GM19467 (cell line): ENCODE measurements around the gene GID4.

Source experiments
- ATAC-seq: cut with Tn5 transposase; IDR thresholded peaks from one replicate; pipeline ENCODE4 v1.9.1; 2021; ENCODE audit warnings: mild to moderate bottlenecking, moderate library complexity; ENCODE audit not compliant: unreplicated experiment

Gene GID4

DNA sequence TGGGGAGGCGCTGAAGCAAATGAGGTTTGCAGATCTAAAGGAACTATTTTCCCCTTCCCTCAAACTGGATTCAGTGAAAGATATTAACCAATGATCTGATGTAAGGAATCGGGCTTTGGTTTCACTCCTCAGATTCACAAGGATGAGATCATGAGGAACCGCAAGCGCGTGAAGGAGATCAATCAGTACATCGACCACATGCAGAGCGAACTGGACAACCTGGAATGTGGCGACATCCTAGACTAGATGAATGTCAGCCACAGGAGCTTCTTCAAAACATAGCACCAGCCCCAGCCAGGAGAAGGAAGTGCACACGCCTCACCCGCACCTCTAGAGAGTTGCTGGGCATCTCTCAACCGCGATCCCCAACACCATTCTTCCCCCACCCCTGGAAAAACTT is 22.8 kb upstream of the GID4 start:
- ATAC-seq: no peak

DNA sequence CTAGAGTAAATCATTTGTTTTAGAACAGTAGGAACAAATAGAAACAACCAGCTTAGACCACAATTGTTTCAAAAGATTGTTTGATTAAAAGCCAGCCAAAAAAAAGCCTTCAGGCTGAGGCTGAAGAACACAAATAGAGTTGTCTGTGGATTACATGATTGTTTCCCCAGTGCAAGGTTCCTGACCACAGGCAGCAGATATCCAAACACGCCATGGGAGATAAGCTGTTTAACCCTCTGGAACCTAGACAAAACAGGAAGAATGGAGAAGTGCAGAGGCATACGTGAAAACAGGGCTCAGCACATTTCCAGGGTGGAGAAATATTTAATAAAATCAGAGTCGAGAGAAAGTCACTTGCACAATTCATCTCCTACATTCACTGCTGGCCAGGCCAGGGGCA is 21.2 kb upstream of the GID4 start:
- ATAC-seq: no peak

DNA sequence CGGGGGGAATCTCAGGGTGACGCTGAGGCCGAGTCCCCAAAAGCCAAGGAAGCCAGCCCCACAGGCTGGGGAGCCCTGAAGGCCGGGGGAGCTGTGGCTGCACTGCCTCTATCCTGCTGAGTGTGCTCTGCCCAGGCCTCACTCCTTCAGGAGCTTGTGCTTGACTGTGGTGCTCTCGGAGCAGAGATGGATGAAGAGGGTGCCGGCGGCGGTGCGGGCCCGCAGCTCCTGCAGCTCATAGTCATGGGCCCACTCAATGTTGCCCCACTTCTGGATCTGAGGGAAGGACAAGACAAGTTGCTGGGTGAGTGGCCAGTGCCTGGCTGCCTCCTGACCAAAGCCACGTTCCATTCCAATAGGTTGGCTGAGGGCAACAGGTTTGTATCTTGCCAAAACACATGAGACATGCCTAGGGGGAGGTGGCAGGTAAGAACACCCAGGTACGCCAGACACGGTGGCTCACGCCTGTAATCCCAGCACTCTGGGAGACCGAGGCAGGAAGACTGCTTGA is 20.7 kb upstream of the GID4 start:
- ATAC-seq: no peak

DNA sequence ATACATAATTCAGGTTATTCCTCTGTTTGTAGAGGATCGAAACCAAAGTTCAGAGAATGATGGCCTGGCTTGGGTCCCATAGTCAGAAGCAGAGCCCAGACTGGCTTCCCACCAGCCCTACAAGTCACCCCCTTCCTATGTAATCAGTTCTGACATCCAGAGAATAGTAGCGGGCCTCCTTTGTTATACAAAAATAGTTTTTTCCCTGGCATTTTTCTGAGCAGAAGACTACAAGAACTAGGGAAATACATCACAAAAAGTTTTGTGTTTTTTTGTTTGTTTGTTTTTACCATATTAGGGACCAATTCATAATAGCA is 19.4 kb upstream of the GID4 start:
- no peak for ATAC-seq

DNA sequence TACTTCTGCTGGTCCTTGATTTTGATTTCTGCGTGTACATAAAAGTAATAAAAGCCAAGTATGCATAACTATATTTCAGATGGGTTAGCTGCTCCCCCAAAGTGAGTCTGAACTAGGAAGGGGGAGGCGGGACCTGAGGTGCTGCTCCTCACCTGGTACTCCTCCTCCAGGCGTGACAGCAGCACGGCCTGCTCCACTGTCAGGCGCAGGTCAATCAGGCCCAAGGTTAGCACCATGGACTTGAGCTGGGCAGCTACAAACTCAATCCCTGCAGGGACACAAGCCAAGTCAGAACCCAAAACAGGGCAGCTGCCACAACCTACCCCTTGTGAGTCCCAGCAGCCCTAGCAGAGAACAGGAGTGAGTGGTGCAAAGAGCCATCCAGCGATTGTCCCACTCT is 18.2 kb upstream of the GID4 start:
- no peak for ATAC-seq

DNA sequence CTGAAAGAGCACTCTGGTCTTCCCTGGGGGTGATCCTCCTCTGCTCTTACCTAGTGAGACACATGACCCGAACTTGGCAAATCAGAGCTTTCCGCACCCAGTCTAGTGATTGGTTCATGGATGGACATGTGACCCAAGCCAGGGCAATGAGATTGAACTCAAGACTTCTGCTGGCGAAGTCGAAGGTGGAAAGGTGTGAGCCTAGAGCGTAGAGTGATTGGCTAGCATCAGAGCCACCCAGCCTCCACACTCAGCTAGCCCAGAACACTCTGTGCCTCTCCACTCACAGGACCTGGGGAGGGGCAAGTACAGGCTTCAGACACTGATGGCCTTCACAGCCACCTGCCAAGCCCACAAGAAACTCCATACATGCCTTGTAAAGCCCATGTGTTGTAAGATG is 17.8 kb upstream of the GID4 start:
- no peak for ATAC-seq

DNA sequence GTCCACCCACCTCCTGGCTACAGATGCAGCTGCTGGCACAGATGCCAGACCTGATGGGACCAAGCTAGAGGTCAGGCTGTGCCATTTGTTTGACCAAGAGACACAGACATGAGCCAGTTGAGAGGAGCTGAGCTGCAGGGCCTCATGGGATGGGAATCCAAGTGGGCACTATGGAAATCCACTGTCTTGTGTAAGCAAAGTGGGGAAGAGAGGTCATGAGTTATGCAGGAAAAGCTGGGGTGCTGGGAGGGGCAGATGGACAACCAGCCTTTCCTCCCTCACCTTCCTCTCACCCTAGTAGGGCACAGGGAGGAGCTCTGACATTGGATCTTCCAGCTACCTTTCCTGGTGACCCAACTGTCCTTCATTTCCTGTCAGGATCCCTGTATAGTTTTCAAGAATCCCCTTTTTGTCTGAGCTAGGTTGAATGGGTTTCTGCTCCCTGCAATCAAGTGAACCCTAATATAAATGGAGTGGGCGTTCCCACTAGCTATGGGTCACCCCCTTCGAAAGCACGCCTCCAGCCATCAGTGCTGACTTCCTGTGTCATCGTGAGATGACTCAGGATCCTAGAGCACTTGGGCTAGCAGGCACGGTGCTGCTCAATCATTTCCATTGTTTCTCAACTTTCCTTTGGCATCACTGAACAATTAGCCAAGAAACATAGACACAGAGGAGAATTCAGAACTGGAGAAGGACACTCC is 13.8 kb upstream of the GID4 start:
- peak; percentile 67 for ATAC-seq

DNA sequence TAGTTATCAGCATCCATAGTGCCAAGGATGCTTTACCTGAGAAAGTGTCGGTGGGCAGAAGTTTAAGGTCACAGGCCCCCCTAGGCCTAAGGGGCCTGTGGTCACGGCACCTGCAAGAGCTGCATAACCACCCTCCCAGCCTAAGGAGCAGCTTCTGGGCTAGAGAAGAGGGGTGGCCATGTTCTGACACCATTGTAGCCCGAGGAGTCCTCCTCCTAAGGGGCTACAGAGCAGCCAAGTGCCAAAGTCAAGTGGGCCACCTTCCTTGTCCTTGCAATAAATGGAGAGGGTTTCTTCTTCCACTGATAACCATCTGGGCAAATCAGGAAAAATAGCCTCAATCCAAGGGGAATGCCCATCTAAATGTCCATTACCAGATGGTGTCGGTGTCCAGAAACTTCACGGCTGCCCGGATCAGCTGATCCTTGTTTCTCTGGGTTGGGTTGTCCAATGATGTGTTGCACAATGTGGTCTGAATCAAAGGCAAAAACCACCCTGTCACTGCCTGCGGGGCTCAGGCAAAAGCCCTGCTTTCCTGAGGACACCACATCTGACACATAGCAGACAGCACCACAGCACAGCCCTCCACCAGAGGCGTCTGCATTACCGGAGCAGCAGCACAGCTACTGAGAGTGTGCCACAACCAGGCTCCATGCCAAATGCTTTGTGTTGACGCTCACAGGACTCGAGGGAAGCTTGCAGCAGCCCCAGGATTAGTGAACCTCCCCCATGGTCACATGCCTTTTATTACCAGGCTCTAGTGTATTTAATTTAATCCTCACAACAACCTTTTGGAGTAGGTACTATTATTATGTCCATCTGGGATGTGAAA is 13.0 kb upstream of the GID4 start:
- ATAC-seq: peak; percentile 21

DNA sequence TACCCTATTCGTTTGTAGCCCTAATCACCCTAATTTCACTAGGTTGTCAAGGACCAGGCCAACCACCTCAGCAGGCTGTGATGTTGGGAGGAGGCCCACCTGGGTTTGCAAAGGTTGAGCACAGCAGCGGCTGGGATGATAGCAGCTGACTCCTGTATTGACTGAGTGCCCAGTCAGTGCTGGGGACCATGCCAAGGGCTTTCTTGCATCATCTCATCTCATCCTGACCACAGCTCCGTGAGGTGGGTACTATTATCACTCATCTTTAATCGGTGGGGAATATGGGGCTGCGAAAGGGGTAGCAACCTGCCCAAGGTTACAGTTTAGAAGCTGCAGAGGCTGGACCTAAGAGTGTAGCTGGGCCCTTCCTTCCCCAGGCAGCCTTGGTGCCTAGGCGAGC is 11.9 kb upstream of the GID4 start:
- no peak for ATAC-seq

DNA sequence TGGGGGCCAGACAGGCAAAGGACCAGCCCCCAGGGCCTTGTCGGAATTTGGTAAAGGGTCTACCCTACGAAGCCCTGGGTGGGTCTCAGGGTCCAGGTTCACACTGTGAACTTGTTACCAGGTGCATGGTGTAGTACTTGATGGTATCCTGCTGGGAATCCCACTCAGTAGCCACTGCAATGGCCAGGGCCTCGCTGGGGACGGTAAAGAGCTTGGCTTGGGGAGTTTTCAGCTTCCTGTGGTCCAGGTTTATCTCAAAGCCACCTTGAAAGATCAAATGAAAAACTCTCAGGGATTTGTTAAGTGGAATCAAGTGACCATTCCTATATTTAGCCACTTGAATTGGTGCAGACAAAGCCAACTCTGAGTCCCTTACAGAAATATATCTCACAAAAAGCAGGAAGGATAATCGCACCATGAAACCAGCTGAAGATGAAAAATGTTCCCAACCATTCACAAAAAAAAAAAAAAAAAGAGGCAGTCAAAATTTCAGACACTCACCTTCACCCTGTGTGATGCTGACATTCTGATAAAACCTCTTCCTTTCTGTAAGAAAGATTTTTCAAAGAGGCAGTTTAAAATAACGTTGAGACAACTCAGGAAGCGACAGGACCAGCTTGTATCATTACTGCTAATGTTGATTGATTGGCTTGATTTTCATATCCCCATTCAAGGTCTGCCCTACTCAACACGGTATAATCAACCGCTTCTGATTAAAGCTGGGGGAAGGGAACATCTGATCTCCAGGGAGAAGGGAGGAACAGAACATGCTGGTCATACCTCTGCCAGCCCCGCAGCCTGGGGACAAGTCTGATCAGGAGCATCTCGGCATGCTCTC is 10.9 kb upstream of the GID4 start:
- ATAC-seq: no peak

DNA sequence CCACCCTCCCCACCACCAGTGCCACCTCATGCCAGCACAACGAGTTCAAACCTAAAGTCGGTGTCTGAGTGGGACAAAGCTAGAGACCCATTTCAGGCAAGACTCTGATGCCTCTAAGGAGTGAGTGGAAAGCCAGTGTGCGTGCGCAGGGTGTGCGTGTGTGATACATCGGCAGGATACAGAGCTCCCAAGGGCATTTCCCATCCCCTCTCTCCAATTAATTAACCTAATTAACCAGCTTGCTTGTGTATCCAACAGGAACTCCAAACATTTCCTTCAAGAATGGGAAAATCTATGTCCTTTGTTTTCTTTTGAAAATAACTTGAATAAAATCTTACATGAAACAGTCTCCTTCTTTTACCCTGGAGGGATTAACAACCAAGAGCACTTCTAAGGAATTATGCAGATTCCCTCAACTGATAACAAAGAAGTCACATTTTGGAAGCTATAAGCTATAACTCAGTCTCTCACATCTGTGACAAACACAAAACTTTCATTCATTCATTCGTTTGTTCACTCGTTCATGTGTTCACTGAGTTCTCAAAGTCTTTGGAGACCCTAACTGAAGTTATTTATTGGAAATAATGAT is 10.2 kb upstream of the GID4 start:
- ATAC-seq: no peak

DNA sequence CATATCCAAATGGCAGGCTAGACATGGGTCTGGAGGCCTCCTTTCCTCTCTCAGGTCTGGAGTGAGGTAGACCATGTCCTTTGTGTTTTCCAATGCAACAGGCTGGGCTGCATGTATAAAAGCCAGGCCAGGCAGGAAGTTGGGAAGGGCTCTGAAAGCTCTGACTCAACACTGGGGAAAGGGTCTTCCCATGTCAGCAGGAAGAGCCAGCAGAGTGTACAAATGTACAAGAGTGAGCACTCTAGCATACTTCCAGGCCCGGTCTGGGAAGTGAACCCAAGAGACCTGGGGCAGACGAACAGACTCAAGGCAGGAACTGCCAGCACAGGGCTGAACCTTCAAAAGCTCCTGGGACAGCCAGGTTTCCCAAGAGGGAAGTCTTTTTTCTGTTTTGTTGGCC is 7.3 kb upstream of the GID4 start:
- ATAC-seq: no peak

DNA sequence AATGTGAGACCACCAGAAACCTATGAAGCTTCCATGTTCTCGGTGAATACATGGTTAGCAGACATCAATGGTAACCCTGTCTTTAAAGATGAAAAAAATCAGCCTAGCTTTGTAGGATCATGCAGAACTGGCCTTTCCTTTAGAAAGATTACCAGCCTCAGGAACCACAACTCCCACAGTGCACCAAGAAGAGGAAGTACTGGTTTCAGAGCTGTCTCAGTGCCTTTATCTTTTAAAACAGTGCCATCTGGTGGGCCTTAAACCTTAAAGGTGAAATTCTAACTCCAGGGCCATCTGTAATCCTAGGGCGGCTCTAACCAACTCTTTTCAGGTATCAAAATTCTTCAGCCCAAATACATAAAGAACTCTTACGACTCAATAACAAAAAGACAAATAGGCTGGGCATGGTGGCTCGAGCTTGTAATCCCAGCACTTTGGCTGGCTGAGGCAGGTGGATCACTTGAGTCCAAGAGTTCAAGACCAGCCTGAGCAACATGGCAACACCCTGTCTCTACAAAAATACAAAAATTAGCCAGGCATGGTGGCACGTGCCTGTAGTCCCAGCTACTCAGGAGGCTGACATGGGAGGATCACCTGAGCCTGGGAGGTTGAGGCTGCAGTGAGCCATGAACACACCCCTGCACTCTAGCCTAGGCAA is 5.6 kb upstream of the GID4 start:
- peak; percentile 47 for ATAC-seq

DNA sequence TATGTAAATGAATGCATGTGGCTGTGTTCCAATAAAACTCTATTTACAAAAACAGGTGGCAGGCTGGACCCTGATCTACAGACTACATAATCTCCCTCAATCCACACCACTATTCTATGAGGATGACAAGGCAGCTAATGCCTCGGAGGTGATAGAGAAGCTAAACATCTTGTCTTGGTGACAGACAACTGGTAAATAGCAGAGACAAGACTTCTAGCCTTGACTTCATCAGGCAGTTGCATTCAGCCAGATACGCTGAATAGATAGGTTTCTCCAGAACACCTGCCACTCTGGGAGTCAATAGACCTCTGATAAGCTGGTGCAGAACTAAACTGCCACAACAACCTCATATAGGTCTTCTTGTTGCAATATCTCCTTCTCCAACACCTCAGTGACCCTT is 3.5 kb upstream of the GID4 start:
- ATAC-seq: no peak

DNA sequence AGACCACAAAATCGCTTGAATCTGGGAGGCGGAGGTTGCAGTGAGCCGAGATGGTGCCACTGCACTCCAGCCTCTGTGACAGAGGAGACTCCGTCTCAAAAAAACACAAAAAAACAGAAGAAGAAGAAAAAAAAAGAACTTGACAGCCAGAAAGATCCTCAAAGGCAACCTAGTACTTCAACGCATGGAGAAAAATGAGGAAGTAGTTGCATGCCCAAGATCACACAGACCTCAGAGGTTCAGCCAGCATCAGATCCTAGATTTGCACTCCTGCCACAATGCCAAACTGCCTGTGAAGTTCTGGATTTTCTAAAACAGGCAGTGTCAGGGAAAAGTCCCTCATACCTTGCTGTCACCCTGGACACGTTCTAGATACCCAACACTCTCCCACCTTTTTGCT is 1.7 kb upstream of the GID4 start:
- no peak for ATAC-seq

DNA sequence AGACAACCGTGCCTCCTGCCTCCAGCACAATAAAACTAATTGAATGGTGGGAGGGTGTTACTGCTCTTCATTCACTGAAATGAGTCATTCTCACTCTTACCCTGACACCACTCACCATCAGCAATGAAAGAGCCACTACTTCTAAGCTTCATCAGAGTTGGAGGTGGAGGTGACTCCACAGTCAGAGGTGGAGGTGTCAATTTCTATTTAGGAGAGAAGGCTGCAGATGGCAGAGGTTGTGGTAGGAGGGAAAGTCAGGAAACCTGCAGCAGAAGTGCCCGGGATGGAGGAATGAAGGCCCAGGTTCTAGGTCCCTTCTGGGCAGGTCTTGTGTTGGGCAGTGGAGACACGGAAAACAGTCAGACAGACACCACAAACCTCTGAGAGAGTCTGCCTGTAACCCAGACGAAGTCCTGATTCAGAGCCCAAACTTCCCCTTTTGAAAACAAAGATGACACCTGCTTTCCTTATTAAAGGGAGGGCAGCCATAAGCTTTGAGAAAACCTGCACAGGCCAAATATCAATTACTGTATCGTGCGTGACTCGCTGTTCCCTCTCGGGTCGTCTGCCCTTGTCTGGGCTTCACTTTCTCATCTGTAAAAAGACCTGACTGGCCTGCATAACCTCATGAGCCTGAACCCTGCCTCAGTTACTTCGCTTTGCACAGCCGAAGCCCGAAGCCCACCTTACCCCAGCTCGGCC is 908 bp upstream of the GID4 start:
- no peak for ATAC-seq

DNA sequence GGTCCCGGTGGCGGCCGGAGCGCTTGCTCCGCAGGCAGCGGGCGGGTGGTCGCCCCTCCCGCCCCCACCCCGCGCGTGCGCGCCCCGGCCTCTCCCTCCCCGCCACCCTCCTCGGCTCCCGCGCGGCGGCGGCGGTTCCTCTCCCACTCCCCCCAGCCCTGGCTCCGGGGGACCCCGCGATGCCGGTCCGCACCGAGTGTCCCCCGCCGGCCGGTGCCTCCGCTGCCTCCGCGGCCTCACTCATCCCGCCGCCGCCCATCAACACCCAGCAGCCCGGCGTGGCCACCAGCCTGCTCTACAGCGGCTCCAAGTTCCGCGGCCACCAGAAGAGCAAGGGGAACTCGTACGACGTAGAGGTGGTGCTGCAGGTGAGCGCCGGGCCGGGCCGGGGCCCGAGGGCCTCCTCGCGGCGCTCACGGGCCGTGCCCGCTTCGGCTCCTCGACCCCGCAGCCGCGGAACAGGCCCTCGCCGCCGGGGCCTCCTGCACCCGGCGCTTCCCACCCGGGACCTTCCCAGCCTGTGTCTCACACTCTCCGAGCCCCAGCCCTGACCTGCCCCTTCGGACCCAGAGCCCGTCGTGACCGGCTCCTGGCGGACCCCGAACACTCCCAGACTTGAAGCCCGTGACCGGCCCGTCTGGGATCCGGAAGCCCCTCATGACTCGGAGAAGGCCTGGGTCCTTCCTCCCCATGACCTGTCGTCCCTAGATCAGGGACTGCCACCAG is 490 bp downstream of the GID4 start:
- ATAC-seq: peak; percentile 26

DNA sequence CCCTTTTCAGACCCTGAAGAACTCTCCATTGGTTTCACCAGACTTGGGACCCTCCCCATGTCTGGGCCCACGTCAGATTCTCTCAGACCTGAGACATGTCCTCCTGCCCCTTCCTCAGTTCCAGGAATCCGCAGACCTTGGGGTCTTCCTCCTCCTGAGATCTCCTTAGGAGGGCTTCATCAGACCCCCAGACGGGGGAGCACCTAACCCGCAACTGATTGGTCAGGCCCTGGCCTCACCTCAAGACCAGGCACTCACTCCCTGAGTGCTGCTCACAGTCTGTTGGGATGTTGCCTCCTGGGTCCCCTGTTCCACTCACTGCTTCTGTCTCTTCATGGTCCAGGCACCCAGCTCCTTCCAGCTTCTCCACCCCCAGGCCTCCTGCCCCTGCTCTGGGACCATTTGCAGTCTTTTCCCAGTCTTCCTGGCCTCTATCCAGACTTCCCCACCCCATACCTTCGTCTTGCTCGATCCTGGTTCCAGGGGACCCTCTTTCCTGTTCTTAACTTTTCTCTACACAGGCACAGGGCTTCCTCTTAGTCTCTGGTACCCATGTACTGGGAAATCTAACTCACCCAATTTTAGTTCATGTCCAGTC is 1.2 kb downstream of the GID4 start:
- ATAC-seq: no peak

DNA sequence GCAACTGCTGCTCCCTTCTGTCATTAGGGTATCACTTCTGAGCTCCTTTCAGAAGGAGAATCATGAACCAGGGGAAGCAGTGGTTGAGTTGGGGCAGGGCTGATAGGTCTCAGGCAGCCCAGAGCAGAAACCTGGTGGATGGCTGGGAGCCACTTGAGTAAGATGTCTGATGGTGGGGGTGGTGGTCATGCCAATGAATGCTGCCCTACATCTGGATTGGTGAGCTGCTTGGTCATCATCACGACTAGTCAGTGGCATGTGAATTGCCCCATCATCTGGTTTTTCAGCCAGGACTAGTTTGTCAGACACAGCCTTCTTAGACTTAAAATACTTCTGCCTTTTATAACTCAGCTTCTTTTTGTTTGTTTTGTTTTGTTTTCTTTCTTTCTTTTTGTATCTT is 2.6 kb downstream of the GID4 start:
- no peak for ATAC-seq
